HG02938 (cell line): ENCODE data around the gene MAGI1.

ENCODE experiments used
- ATAC-seq: cut with Tn5 transposase; IDR thresholded peaks from one replicate; pipeline ENCODE4 v1.9.1; 2021; ENCODE audit warnings: mild to moderate bottlenecking, moderate library complexity; ENCODE audit not compliant: unreplicated experiment

MAGI1 gene

GRCh38 chr3:65411367-65411766 is 627.4 kb downstream of the MAGI1 start:
- no peak for ATAC-seq

DNA sequence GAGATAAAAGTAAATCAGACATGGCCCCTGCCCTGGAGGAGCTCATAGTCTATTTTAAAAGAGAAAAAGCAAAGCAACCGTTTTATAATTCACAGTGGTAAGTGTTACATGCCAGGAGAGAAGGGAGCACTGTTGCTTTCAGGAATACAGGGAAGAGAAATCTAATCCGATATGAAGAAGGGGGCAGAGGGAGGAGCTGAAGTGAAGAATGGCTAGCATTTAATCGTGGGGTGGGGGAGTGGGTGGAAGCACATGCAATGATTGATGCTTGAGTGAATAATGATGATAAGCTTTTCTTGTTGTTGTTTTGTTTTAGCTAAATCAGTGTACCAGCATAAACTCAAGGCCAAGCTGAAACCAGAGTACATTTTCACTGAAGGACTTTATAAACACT is 629.5 kb downstream of the MAGI1 start:
- no peak for ATAC-seq

DNA sequence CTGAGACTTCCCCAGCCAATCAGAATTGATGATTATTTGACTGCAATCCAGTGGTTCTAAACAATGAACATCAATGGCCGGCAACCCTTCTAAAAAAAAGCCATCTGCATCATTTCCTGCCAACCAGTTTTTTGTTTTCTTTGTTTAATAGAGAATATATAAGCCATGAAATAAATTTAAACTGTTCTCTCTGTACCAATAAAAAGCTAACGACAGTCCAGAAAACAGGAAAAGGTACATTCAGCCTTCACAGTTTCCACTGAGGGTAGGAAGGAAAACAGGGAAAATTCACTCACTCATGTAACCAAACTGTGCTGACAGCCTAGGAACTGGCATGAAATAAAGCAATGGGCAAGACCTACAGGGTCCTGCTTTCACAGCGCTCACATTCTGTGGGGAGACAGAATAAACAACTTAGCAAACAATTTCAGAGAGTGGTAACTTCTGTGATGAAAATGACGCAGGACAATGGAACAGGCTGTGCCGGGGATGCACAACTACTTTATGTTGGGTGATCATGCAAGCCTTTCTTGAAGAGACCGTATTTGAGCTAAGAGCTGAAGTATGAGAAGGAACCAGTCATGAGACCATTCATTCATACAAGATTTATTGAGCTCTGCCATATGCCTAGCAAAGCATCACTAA is 630.1 kb downstream of the MAGI1 start:
- no peak for ATAC-seq

DNA sequence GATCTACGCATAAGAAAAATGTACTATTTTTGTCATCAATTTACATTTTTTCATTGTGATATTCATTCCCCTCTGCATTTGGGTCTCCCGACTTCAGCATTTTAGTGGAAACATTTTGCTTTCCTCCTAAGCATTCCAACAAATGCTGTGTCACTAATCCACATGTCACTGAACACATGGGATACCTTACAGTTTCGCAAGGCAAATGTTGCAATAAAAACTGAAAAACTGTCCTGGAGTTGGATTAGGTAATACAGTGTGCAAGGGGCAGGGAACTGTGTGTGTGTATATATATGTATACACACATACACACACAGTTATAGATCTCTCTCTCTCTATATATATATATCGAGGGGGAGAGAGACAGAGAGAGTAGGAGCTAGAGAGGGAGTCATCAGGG is 632.2 kb downstream of the MAGI1 start:
- ATAC-seq = no peak

DNA sequence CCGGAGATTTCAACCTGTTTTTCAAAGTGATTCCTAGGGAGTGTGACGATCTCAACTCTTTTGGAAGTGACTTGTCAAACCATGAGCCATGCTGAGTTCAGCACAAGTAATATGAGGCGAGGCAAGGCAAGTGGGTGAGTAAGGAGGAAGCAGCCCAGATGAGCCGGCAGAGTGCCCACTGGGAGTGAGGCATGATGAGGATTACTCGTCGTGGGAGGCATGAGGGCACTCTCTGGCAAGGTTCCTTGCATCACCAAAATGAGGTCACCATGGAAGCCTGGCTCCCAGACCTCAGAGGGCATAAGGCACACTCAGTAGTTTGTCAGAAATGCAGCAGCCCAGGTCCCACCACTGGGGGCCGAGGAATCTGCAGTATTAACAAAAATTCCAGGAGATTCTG is 636.1 kb downstream of the MAGI1 start:
- ATAC-seq = no peak

GRCh38 chr3:65401359-65402305 is 637.1 kb downstream of the MAGI1 start:
- no peak for ATAC-seq

DNA sequence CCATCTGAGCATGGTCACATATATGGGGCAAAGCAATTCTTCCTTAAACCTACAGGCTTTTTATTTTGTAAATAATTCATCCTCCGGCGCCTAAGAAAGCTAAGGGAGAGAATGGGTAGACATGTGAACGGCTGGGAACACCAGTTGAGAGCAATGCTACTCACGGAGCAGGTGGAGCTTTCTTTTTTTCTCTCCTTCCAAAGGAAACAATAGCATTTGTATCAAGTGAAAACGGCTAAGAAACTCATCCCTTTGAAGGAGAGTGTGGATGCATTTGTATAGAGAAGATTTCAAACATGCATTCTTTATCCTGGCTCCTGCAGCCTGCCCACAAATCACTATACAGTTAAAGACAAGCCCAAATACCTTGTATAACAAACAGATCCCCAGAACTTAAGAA is 637.8 kb downstream of the MAGI1 start:
- ATAC-seq = no peak

- no peak for ATAC-seq
These were observed 639.8 kb downstream of the MAGI1 start for GRCh38 chr3:65398953-65399352.

GRCh38 chr3:65396078-65396477 is 642.6 kb downstream of the MAGI1 start:
- ATAC-seq = no peak

GRCh38 chr3:65391068-65391467 is 647.6 kb downstream of the MAGI1 start:
- ATAC-seq = no peak

DNA sequence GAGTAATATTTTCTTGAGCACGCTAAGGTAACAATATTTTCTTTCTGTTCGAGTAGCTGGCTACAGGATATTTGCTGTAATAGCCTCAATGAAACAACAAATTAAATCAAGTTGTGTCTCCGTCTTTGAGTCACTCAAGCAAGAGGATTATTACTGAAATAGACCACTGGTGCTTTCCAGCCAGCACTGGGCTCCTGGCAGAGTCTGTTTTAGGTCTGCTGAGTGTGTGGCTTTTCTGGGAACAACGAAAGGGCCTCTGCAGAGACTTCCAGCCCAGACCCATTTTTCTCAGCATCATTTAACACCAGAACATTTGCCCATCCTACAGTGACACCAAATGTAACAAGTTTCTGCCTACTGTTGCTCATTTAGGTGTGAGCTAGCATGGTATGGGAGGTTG is 652.9 kb downstream of the MAGI1 start:
- ATAC-seq = no peak

- no peak for ATAC-seq
These were observed 657.2 kb downstream of the MAGI1 start for GRCh38 chr3:65381496-65382010.

- ATAC-seq = no peak
These were observed 659.5 kb downstream of the MAGI1 start for GRCh38 chr3:65379223-65379622.

DNA sequence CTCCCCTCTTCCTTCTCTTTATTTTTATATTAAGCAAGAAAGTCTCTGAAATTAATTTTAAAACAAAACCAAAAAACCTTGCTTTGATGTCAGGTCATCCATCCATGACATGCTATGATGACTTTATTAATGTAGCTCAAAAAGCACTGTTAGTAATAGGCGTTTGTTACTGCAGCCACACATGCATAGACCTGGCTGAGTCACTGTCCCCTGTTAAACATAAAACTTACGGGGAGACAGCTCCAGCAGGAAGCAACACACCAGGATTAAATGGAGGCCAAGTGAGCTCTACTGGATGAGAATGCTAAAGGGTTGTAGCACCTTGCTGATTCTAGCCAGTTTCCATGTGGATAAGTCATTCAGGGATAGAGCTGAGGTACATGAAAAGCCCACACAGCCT is 661.1 kb downstream of the MAGI1 start:
- no peak for ATAC-seq

GRCh38 chr3:65376426-65376825 is 662.3 kb downstream of the MAGI1 start:
- ATAC-seq = no peak

GRCh38 chr3:65371053-65371452 is 667.7 kb downstream of the MAGI1 start:
- ATAC-seq = no peak

DNA sequence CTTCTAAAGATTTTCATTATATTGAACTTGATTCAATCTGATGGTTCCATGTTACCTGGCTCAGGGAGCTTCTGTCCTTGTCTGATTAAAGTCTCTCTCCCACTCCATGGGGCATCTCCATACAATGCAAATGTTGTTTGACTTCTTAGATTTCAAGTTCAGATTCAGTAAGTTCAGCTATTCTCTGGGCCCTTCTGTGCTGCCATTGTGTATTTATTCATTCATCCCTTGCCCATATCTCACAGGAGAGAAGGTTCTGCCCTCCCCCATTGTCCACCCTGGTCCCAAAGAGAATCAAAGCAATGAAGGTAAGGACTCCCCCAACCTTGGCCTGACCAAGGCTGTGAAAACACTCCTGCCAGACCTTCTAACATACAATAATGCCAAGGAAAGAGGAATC is 669.9 kb downstream of the MAGI1 start:
- ATAC-seq = no peak

GRCh38 chr3:65362688-65363087 is 676.0 kb downstream of the MAGI1 start:
- no peak for ATAC-seq

DNA sequence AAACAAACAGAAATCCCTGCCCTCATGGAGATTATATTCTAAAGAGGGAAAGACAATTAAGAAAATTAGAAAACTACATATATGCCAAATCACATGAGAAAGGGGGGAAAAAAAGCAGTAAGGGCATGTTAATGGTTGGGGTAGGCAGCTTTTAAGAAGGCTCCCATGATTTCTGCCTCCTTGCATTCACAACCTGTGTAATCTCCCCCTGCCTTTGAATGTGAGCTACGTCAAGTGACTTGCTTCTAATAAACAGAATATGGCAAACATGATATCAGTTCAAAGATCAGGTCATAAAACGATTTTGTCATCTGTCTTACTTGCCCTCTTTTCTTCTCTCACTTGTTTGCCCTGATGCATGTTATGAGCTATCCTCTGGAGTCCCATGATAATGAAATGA is 677.3 kb downstream of the MAGI1 start:
- ATAC-seq = no peak

DNA sequence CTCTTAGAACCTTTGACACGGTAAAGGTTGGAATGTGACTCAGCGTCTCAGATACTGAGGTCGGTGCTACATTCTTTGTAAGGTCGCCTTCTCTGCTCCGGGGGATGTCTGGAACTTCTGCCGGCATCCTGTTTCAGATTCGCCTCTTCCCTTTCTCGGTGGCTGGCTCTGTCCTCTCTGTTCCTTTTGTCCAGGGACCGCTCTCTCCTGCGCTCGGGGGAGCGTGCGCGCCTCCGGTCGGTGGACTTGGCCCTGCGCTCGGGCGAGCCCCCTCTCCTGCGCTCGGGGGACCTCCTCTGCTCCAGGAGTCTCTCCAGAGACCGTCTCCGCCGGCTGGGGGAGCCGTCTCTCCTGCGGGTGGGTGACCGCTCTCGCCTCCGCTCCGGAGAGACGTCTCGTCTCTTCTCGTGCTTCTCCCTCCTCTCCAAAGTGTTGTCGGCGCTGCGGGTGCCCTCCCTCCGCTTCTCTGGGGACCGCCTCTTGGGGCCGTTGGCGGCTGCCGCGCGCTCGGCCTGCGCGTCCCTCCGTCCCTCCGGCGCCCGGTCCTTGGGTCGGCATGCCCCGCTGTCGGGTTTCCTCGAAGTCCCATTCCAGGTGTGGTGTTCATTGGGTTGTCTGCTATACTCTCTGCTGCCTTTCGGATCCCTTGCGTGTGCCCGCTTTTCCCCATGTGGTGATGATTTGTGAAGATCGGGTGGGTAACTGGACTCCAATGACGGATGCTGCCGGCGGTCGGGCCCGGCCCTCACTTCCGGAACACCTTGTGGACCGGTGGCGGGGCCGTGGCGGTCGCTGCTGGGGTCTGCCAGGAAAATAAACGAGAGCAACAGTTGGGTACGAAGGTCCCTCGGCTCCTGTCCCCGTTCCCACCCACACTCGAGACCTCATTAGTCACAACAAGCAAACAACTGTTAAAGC is 682.1 kb downstream of the MAGI1 start:
- no peak for ATAC-seq

GRCh38 chr3:65354880-65355279 is 683.8 kb downstream of the MAGI1 start:
- ATAC-seq = no peak
